ELF-1 (cell line): ENCODE data around the gene CREB3.

Experiments used
- DNase-seq: peaks from one replicate; pipeline ENCODE4 v3.0.0-alpha.2; 2016; ENCODE audit warnings: low read depth, low spot score

Gene CREB3

GRCh38 chr9:35726931-35727330, 5.5 kb upstream of the CREB3 start:
- no peak for DNase-seq

GRCh38 chr9:35727676-35728040, 4.8 kb upstream of the CREB3 start:
- DNase-seq = peak; percentile 29

- peak; percentile 82 for DNase-seq
Measured at GRCh38 chr9:35728041-35728971, 4.2 kb upstream of the CREB3 start.

GRCh38 chr9:35729101-35729500, 3.4 kb upstream of the CREB3 start:
- DNase-seq = no peak

- peak; percentile 75 for DNase-seq
Measured at GRCh38 chr9:35729700-35730485, 2.6 kb upstream of the CREB3 start.

- no peak for DNase-seq
Measured at GRCh38 chr9:35730486-35730854, 2.0 kb upstream of the CREB3 start.

- DNase-seq = peak; percentile 47
Measured at GRCh38 chr9:35731415-35732184, 866 bp upstream of the CREB3 start.

- DNase-seq = peak; percentile 76
Measured at GRCh38 chr9:35732800-35733541, 505 bp downstream of the CREB3 start.

GRCh38 chr9:35734096-35734495, 1.6 kb downstream of the CREB3 start:
- no peak for DNase-seq

- DNase-seq = peak; percentile 88
Measured at GRCh38 chr9:35736201-35736633, 3.8 kb downstream of the CREB3 start.

GRCh38 chr9:35737143-35737542, 4.7 kb downstream of the CREB3 start:
- no peak for DNase-seq

GRCh38 chr9:35738186-35738585, 5.7 kb downstream of the CREB3 start:
- DNase-seq = no peak

GRCh38 chr9:35738924-35739323, 6.5 kb downstream of the CREB3 start:
- no peak for DNase-seq

GRCh38 chr9:35740243-35740642, 7.8 kb downstream of the CREB3 start:
- no peak for DNase-seq

GRCh38 chr9:35741740-35742139, 9.3 kb downstream of the CREB3 start:
- no peak for DNase-seq

GRCh38 chr9:35743452-35743851, 11.0 kb downstream of the CREB3 start:
- no peak for DNase-seq

- DNase-seq = no peak
Measured at GRCh38 chr9:35743880-35744518, 11.5 kb downstream of the CREB3 start.

- DNase-seq = no peak
Measured at GRCh38 chr9:35745569-35745968, 13.1 kb downstream of the CREB3 start.

- no peak for DNase-seq
Measured at GRCh38 chr9:35746583-35746982, 14.1 kb downstream of the CREB3 start.

GRCh38 chr9:35748242-35748857, 15.9 kb downstream of the CREB3 start:
- no peak for DNase-seq
